Forelimb muscle (tissue), 1 donor: ENCODE results near the gene TPM2. TPM values are rescaled to one million over a fixed set of nuclear protein-coding genes. Genes with fewer than 3 reads are reported as not detected.

Experiments
- DNase-seq: peaks from one replicate; pipeline ENCODE4 v3.0.0-alpha.2; 2013; ENCODE audit warnings: low read depth
- polyA plus RNA-seq: library from polyadenylated mRNA; unstranded; fragments of 120-200 nt; gene quantifications from one replicate; pipeline ENCODE4 v1.2.1, GENCODE V29; 2013; ENCODE audit not compliant: insufficient read length

The TPM2 gene
- polyA plus RNA-seq = 8,819 TPM

DNA sequence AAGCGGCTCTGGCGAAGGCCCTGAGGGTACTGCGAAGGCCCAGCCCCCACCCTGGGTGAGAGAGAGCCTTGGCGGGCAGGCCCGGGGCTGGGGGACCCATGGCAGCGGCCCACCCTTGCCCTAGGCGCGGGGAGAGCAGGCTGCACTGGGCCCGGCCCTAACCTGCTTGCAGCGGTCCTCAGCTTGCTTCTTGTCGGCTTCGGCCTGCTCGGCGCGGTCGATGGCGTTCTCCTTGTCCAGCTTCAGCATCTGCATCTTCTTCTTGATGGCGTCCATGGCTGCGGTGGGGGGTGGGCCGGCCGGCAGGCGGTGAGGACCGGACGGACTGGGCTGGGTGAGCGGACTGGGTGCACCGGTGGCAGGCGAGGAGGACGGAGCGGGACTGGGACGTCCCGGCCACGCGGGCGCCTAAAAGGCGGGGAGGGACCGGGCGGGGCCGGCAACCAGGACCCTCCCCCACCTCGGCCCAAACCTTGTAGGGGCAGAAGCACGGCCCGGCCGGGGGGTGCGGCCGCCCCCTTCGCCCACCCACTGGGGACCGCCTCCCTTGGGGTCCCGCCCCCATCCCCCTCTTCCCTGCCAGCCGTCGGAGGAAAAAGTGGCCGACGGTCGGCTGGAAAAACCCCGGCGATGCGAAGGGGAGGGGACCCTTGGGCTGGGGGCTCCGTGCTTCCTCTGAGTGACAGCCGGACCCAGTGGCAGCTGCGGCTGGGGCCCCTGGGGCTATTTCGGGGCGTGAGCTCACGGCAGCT, at the start of gene TPM2:
Gene TPM2 (minus strand): TSS at position 384 of the 752 bp plus-strand sequence. CDS start 108 bp downstream, at position 276.
- no peak for DNase-seq

DNA sequence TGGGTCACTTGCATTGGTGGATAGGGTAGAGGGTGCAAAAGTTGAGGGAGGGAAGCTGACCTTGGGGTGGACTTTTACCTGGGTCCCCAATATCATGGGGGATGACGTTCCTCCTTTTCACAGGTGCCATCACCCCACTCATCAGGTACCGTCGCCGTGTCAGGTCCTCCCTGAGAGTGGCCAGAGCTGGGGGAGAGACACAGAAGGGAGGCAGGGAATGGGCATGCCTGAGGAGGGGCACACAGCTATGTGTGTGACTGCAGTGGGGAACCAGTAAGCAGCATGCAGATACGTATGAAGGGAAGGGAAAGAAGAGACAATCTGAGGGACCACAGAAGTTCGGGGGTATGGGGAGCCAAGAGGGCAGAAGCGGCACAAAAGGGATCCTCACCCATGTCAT, 49.2 kb upstream of the TPM2 start:
- no peak for DNase-seq

DNA sequence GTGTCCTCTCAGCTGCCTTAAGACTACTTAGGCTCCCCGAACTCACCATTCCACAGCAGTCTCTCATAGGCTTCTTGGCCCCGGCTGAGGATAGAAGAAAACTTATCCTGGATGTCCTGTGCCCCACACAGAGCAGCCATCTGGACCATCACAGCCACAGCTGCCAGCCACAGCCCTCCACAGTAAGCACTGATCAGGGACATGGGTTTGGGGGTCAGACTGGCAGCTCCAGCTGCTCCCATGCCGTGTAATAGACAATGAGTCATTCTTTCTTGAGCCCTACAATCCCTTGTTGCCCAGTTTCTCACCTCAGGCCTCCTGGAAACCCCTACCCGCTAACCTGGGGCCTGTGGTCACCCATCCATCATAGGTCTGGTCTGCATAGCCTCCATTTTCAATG, 48.5 kb upstream of the TPM2 start:
- no peak for DNase-seq

DNA sequence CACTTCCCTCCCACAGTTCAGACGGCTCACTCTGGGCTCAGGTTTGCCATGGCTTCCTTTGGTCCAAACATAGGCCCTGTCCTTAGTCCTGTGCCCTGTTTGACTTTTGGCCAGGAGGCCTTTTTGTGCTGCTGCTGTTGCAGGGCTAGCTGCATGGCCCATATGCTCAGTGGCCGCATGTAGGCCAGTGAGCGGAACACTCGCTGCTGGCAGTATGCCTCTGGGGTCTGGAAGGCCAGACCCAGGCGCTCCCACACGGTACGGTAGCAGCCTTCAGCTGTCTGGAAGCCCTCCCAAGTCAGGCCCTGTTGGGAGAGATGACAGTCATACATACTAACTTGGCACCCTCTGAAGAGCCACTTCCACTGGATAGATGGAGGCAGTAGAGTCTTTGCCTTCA, 47.4 kb upstream of the TPM2 start:
- DNase-seq = no peak

DNA sequence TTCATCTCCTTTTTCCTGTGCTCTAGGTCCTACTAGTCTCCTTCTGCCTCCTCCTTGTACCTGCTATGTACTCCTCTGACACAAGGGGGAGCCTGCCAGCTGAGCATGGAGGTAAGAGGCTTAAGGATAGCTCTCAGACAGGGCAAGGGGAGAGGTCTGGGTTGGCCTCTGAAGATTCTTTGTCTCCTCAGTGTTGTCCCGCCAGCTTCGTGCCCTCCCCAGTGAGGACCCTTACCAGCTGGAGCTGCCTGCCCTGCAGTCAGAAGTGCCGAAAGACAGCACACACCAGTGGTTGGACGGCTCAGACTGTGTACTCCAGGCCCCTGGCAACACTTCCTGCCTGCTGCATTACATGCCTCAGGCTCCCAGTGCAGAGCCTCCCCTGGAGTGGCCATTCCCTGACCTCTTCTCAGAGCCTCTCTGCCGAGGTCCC, 46.5 kb upstream of the TPM2 start:
- DNase-seq = no peak

DNA sequence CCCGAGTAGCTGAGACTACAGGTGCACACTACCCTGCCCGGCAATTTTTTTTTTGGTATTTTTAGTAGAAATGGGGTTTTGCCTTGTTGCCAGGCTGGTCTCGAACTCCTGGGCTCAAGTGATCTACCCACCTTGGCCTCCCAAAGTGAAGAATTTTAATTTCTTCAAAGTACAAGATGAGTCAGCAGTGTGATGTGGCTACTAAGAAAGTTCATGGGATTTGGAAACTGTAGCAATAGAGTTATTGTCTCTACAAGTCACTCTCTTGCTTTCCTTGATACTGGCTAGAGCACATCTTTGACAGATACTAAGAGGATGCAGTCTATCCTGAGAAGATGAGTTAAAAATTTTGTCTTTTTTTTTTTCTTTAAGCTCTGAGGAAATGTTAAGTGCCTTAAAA, 44.4 kb upstream of the TPM2 start:
- no peak for DNase-seq

DNA sequence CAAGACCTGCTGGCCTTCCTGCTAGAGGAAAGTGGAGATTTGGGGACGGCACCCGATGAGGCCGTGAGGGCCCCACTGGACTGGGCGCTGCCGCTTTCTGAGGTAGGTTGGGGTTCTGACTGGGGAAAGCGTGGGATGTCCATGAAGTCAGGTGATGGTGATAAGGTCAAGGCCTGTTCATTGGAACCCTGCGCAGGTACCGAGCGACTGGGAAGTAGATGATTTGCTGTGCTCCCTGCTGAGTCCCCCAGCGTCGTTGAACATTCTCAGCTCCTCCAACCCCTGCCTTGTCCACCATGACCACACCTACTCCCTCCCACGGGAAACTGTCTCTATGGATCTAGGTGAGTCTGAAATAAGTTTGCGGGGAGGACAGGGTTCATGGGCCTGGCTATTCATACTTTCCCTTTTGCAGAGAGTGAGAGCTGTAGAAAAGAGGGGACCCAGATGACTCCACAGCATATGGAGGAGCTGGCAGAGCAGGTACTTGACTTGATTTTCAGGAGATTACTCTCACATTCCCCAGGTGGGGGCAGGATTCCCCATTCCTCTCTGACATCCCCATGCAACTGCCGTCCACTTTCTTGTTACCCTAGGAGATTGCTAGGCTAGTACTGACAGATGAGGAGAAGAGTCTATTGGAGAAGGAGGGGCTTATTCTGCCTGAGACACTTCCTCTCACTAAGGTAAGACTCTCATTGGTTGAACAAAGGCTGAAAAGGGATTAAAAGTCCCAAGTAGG, 43.2 kb upstream of the TPM2 start:
- DNase-seq = no peak

DNA sequence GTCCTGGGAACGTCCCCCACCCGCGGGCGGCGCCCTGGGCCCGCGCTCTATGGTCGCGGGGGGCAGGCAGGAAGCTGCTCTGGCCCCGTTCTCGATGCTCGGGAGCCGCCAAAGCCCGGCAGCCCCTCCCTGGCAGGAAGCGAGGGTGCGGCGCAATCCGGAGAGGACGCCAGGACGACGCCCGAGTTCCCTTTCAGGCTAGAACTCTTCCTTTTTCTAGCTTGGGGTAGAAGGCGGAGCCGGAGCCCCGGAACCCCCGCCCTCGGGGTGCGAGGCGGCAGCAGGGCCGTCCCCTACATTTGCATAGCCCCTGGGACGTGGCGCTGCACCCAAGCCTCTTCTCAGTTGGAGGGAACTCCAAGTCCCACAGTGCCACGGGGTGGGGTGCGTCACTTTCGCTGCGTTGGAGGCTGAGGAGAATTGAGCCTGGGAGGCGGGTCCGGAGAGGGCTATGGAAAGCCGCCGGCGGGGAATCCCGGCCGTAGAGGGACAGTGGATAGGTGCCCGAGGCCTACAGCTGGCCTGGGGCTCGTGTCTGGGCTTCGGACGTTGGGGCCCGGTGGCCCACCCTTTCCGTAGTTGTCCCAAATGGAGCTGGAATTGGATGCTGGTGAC, 42.6 kb upstream of the TPM2 start, which contains the start of the genes CREB3 and TLN1:
Gene CREB3 (plus strand): TSS at position 482 of the 615 bp plus-strand sequence. CDS start 107 bp downstream, at position 589.
Gene TLN1 (minus strand): TSS at position 11 of the 615 bp plus-strand sequence. CDS start 6,501 bp downstream, outside the sequence.
- DNase-seq = peak; percentile 88

DNA sequence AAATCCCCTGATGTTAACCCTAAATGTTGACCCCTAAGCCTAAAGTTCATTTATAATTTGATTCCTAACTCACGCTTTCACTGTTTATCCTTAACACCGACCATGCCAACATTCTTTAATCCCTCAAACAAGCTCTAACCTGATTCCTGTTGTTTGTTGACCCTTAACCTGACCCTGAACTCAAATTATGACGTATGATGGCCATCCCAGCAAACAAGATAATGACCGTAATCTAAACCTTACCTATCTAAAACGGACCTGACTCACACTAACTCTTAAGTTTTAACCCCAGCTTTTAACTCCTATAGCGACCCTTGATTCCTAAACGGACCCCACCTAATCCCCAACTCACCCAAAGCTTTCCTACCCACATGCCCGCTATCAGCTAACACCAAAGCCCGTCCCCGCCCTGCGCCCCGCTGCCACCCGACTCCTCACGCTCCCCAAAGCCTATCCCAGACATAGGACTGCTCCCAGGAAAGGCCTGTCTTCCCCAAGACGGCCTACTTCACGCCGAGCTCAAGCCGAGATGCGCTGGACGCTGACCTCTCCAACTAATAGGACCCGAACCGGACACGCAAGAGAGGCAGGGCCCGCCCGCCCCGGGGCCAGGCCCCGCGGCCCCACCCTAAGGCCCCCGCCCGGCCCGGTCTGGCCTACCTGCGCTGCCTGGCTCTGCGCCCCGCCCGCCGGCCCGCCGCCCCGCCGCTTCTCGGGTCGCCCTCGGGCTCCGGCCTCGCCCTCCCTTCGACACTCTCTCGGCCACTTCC, 41.9 kb upstream of the TPM2 start:
- DNase-seq = no peak

DNA sequence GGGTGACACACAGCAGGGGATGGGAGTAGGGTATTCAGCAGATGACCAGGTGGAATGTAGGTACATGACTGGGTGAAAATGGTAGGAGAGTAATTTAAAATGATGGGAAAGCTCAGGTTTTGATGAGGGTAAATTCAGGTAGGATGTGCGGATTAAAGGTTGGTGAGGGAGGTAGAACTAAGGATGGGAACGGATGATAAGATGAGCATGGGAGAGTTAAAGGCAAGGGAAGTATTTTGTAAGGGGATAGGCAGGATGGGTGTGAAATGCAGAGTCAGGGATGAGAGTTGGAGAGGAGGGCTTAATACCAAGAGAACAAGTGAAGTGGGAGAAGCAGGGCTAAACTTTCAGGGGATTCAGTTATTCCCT, 40.7 kb upstream of the TPM2 start:
- no peak for DNase-seq

DNA sequence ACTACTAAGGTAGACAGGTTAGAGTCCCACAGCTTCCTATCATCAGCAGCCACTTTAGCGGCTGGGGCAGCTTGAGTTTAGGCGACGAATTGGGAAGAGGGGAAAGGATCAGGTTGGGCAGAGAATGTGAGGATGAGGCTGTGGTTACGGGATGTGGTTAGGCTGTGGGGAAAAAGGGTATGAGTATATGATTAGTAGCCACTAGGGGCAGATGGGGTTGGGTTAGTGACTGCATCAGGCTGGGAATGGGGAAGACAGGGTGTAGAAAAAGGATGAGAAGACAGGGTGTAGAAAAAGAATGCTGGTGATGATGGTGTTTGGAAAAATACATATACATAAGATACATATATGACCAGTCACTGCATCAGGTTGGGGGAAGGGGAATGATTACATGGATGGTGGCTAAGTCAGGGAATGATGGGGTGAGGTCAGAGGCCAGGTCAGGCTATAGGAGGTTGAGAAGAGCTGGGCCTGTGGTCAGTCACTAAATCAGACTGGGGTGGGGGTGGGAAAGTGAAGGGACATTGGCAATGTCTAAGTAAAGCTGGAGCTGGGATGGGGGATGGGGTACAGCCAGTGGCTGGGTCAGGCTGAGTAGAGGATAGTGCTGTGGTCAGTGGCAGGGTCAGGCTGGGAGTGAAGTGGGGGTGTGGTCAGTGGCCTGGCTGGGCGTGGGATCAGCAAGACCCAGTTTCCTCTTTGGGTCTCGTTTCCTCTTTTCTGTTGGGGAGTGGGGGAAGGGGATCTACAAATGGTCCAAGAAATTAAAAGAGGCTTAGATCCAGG, 40.2 kb upstream of the TPM2 start:
- DNase-seq = no peak

DNA sequence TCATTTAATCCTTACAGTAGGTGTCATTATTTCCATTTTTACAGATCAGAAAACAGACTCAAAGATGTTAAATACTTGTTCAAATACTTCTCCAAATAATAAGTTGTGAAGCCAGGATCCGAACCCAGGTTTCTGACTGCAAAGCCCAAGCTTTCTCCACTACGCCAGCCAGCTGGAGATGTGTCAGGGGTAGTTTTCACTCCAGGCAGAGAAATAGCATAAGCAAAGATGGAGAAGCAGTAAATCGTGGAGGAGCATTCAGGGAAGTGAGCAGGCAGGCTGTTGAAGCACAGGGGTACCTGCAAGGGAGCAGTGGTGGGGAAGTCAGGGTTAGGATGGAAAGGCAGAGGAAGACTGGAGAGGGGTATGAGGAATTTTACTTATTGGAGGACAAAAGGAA, 39.4 kb upstream of the TPM2 start:
- no peak for DNase-seq

DNA sequence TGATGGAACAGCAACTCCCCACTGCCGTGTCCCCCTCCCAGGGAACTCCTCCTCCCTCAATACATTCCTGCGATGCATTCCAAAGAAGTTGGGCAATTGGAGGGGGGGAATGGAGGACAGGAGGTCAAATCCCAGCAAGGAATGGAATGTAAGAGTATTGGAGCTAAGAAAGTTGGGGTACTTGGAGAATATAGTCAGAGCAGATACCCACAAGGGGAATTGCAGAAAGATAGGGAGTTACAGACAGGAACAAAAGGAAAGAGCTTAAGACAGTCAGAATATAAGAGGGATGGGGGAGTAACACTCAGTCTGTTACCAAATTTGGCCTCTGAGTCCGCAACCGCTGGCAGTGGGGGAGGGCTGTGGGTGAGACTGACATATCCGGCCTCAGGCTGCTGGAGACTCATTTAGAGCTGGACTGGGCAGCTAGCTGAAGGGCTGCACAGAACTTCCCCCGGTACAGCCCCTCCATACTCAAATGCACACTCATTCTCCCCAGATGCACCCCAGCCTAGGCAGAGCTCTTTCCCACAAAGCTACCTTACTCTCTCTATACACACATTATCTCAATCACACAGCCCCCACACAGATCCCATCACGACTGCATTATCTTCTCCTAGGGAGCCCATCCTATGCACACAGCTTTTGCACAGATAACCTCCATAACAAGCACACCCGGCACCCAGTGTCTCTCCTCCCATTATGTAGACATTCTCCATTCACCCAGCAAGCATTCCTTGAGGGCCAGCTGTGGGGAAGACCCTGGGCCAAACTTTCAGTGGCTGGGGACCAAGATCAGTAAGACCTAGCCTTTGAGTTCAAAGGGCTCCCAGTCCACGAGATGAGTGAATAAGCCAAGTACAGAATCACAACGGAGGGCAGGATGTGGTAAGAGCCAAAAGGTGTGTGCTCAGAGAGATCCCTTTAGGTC, 38.6 kb upstream of the TPM2 start:
- no peak for DNase-seq

DNA sequence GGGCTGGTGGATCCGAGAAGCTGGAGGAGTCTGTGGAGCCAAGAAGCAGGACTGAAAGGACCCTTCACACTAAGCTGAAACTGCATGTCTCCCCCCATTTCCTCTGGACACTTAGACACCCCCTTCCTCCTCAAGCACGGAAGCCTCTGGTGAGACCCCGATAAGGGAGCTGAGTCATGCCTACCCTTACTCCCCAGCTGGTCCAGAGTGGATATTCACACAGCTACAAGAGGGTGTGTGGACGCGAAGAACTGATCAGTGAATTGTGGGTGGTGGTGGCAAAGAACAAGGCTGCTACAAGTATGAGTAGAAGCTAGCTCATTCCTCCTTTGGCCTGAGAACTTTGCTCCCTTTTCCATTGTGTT, 37.9 kb upstream of the TPM2 start:
- DNase-seq = no peak

DNA sequence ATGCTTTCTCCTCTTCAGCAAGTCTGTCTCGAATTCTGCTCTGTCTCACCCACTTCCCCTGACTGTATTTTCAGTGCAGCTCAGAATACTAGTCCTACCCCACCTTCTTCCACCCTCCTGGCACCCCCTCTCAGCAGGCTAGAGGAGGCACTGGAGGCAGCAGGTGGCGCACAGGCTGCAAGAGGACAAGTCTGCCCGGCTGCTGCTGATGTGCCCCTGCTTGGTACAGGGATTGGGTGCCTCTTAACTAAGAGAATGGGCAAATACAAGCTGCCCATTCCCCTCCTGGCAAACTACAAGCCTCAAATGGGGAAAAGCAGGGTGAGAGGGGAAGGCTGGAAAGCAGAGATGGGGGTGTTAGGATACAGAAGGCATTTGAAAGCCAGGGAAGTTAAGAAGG, 37.2 kb upstream of the TPM2 start:
- no peak for DNase-seq

DNA sequence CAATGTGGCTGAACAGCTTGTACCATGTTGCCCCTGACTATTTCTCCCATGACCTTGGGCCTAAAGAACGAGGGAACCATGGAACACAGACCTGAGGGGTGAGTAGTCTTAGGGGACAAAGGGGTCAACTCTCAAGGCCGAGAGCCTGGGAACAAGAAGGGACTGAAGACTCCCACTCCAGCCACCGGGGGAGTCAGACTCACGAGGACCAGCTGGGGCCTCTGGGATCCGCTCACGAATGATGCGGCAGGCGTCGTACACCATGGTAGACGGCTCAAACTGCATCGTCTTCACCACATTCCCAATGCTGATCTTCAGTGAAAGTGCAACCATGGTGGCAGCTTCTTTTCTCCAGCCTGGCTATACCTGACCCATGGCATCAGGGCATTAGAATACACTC, 35.6 kb upstream of the TPM2 start:
- no peak for DNase-seq

DNA sequence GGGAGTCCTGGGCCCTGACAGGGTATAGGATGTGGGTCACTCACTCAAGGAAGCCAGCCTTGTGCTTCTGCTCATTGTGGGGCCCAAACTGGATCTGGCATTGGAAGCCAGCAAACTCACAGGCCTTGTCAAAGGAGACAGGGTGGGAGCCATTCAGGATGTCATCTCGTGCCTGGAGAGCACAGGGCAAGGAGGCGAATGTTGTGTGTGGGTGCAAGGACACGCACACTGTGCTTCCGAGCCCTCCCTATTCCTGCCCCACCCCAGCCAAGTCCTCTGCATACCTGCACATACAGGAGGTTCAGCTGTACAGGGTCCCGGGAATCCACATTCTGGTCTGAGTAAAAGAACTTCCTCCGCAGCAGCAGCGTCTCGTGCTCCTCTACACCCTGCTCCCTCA, 34.2 kb upstream of the TPM2 start:
- no peak for DNase-seq

DNA sequence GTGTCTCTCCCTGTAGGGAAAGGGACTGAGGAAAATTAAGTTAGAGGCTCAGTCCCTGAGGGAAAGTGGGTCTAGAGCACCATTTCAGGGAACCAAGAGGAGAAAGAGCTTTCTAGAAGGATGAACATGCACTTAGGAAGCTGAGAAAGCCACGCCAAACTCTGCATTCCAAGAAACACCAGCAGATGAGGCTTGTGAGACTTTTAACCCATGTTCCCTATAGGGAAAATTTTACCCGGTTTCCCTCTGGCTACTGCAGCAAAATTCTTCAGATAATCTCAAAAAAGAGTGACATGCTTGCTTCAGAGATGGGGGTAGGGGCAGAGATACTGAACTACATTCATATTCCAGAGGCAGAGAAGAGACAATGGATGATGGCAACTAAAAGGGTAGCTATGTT, 33.7 kb upstream of the TPM2 start:
- no peak for DNase-seq

DNA sequence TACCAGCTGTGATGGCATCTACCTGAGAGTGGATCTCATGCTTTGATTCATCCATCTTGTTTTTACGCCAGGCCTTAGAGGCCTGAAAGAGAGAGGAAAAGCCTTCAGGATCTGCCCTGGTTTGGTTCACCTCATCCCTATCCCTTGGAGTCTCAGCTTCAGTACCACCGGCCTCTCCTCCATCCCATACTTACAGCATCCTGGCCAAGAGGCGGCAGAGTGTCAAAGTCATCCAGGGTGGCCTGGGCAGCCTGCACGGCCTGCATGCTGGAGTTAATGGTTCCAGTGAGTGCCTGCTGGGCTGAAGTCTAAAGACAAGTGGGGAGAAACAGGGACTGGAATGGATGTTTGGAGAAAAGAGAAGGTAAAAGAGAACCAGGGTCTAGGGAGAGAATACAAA, 29.8 kb upstream of the TPM2 start:
- DNase-seq = no peak
